Activated CD4-positive, alpha-beta T cell treated with anti-CD3 and anti-CD28 coated beads, Interleukin-2, amount 50 U/mL, for 48 hours (primary cell): ENCODE measurements around the gene PWWP2B.
"Not testable (repeated sequence)": the region's sequence is repeated elsewhere in the genome, so short reads cannot be mapped to it uniquely, and the experiment has no call there.

Source experiments
- DNase-seq, 2 experiments: peaks; one replicate each; pipeline ENCODE4 v3.0.0-alpha.2; 2020

The PWWP2B gene

GRCh38 chr10:132363921-132364593 lies 32.9 kb upstream of the PWWP2B start:
- DNase-seq, result peak; percentile 49 to 56

- peak; percentile 90 to 91 for DNase-seq
These were observed 32.4 kb upstream of the PWWP2B start for GRCh38 chr10:132364594-132364970.

GRCh38 chr10:132365102-132365501 lies 31.9 kb upstream of the PWWP2B start:
- no peak for DNase-seq

GRCh38 chr10:132366006-132366405 lies 31.0 kb upstream of the PWWP2B start:
- no peak for DNase-seq

GRCh38 chr10:132366499-132366898 lies 30.5 kb upstream of the PWWP2B start:
- DNase-seq, result no peak

GRCh38 chr10:132368391-132368790 lies 28.6 kb upstream of the PWWP2B start:
- DNase-seq, result no peak

- no peak for DNase-seq
These were observed 27.9 kb upstream of the PWWP2B start for GRCh38 chr10:132368881-132369635.

- DNase-seq, result no peak
These were observed 27.3 kb upstream of the PWWP2B start for GRCh38 chr10:132369636-132370185.

- no peak for DNase-seq
These were observed 26.3 kb upstream of the PWWP2B start for GRCh38 chr10:132370426-132371340.

- DNase-seq, result peak; percentile 25 to 39
These were observed 25.3 kb upstream of the PWWP2B start for GRCh38 chr10:132371641-132372081.

- no peak for DNase-seq
These were observed 24.4 kb upstream of the PWWP2B start for GRCh38 chr10:132372516-132373095.

GRCh38 chr10:132373241-132373955 lies 23.6 kb upstream of the PWWP2B start:
- no peak for DNase-seq

- DNase-seq, result no peak
These were observed 22.8 kb upstream of the PWWP2B start for GRCh38 chr10:132374176-132374575.

GRCh38 chr10:132374612-132375011 lies 22.4 kb upstream of the PWWP2B start:
- DNase-seq, result no peak

- DNase-seq, result no peak
These were observed 21.7 kb upstream of the PWWP2B start for GRCh38 chr10:132375116-132375794.

- DNase-seq, result no peak
These were observed 21.2 kb upstream of the PWWP2B start for GRCh38 chr10:132375795-132376297.

- DNase-seq, result no peak
These were observed 20.6 kb upstream of the PWWP2B start for GRCh38 chr10:132376394-132376851.

GRCh38 chr10:132377326-132377725 lies 19.7 kb upstream of the PWWP2B start:
- no peak for DNase-seq

- not testable (repeated sequence) for DNase-seq
These were observed 18.0 kb upstream of the PWWP2B start for GRCh38 chr10:132379026-132379425.

- not testable (repeated sequence) for DNase-seq
These were observed 16.0 kb upstream of the PWWP2B start for GRCh38 chr10:132380986-132381385.

GRCh38 chr10:132381741-132382140 lies 15.3 kb upstream of the PWWP2B start:
- DNase-seq, result no peak
